Thyroid gland (tissue), 4 donors: Measurements from ENCODE around the gene GOLGA6L9.
"Not testable (repeated sequence)": the region's sequence is repeated elsewhere in the genome, so short reads cannot be mapped to it uniquely, and the experiment has no call there.

Experiments
- CTCF ChIP-seq, 6 experiments: fragments of 200-600 bp in 3 of 6; fragments of 450-650 bp in 3 of 6; sonication (generic) in 3 of 6; IDR thresholded peaks; one replicate each; pipeline ENCODE4 v1.5.1; 2016 to 2019; ENCODE audit warnings: antibody characterized with exemption in 6 of 6, mild to moderate bottlenecking in 2 of 6, inconsistent platforms in 1 of 6, moderate library complexity in 1 of 6
- POLR2A ChIP-seq, 2 donors: fragments of 450-650 bp; IDR thresholded peaks; one replicate each; pipeline ENCODE4 v1.6.1; 2017; ENCODE audit warnings: antibody characterized with exemption in 2 of 2, mild to moderate bottlenecking in 2 of 2, moderate library complexity in 1 of 2

GRCh38 chr15:82381330-82381955 lies 48.2 kb upstream of the GOLGA6L9 start:
- TF ChIP-seq POLR2A, CTCF (IDR thresholded peaks at IDR 0.05): not testable (repeated sequence)
